Dedifferentiated amniotic fluid mesenchymal stem cell (primary cell): ENCODE measurements around the gene POC1A.

Experiments used
- DNase-seq: peaks from one replicate; pipeline ENCODE4 v3.0.0-alpha.2; 2016; ENCODE audit errors: extremely low spot score

Gene POC1A

DNA sequence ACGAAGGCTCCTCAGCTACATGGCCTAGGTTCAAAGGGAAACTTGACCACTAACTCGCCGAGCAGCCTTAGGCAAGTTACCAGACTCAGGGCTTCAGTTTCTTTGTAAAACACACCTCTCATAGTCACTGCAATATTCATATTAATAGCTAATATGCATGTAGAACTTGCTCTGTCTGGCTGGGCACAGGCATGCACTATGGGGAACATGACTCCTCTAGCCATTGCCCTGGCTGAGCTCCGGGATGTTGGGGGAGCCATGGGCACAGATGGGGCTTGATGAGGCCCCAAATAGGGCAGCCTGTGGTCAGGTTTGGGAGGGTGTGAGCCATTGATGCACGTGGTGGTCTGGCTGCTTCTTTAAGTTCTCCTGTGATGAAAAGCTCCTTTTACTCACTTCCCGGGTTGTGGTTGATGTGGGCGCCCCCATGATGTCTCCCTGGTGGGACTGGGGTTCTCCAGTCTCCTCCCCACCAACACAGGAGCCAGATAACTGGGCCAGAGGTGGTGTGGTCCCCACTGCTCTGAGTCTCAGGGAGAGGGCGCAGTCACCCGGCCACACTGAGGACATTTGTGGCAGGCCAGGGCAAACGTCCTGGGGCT, 68.4 kb downstream of the POC1A start:
- no peak for DNase-seq

DNA sequence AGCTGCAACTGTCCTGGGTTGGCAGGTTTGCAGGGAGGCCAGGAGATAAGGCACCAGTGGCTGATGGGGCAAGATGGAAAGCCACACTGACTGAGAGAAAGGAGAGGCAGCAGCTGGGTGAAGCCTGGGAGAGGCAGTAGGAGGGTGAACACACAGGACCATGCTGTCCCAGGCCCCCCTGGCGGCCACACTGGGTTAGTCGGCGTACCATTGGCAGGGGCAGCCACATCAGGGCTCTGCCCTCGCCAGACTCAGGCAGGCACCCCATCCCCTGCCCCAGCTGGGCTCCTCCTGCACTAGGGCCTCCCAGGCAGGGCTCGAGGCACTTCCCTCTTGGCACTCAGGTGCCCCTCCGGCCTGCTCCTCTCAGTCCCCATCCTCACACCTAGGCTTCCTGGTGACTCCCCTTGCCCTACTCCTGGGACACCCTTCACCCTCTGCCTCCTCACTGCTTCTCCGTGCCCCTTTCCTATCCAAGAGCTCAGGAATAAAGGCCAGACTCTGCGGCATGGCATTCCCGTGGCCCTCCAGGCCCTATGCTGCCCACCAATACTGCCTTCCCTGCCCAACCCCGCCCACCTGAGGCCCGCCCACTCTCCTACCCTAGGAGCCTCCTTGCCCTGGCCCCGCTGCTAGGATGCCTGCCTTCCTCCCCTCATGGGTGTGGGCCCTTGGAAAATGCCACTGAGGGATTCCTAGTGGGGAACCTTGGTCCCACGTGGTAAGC, 69.1 kb downstream of the POC1A start:
- DNase-seq: no peak

DNA sequence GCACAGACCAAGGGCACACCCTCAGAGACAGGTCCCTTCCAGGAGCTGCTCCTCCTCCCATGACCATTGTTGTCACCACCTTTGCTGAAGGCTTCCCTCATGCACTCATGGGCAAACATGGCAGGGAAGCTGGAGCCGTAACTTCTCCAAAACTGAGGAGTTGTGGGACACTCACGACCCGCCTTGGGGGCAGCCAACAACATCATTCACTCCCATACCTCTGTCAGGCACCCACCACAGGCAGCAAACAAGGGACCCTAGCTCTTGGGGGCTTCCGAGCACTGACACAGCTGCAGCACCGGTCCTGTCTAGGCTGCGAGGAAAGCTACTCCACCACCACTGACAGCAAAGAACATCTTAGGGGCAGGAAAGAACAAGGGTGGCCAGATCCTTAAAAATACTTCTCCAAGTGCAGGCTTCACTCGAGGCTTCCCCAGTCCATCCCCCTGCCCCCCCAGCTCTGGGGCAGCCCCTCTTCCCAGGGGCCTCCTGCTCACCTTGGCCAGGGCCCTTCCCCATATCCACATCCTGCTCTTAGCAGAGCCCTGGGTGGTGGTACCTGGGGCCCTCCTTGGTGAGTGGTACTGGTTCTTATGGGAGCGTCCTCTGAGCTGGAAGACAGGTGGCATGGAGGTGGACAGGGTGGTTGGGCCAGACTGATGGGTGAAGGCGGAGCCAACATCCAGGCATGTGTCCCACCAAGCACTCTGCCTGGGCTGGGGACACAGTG, 69.8 kb downstream of the POC1A start:
- no peak for DNase-seq

DNA sequence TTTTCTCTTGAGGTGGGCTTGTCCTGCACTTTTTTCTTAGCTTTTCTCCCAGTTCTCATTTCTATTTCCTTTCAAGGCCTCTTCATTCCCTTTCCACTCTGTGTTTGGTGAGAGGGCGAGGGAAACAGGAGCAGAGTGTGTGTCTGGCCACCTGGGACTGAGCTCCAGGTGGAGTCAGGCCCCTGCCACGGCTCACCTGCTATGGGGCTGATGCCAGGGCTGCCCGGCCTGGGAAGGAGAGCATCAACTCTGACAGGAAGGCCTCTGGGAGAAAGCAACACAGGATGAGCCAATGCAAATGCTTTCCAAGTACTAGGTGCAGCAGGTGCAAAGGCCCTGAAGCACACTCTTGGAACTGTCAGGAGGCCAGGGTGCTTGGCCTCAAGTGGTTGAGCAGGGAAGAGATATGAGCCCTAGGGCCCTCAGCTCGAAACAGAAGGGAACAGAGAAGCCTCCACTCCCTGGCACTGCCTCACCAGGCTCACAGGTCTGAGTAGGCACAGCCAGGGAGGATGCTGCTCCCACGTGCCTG, 70.6 kb downstream of the POC1A start:
- no peak for DNase-seq

DNA sequence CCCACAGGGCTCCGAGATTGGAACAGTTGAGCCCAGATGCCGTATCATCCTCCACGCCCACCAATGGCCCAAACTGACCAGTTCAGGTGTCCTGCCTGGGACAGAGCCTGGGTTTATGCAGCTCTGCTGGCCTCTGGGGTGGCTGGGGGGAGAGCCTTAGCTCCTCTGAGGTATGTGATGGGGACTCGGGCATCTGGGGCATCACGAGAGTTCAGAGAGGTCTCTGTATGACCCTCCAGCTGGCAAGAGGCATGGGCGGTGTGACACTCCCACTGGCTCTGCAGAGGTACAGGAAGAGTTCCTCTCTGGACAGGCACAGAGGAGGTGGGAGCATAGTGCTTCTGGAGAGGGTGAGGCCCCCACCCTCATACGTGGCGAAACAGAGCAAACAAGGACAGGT, 71.3 kb downstream of the POC1A start:
- DNase-seq: no peak

DNA sequence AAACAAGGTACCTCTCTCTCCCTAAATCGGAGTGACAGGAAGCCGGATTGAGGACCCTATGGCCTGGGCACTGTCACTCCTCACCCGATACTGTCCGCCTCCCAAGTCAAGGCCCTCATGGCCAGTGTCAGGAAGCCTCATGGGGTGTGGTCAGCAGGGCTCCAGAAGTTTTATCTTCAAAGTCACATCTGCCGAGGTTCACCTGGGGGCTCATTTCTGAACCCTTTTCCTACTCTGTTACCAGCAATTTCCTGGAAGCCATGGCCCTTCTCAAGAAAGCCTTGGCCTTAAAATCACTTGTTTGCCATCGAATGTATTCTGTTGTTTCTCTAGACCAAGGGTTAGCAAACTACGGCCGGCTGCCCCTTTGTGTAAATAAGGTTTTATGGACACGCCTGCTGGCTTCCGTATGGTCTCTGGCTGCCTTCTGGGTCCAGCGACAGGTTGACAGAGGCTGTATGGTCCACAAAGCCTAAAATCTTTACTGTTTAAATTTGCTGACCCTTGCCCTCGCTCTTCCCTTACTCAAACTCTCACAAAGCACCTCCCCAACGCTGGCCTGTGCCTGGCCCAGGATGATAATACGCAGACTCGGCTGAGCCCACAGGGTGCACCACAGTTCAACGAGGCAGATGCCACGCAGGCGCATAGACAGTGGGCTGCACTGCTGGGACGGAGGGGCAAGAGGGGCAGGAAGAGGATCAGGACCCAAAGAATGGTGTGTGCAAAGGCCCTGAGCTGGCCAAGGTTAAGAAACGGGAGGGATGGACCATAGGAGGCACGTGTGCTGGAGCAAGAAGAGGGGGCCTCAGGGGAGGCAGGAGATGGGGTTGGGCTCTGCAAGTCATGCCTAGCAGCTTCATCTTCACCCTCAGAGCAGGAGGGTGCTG, 73.1 kb downstream of the POC1A start:
- DNase-seq: no peak

DNA sequence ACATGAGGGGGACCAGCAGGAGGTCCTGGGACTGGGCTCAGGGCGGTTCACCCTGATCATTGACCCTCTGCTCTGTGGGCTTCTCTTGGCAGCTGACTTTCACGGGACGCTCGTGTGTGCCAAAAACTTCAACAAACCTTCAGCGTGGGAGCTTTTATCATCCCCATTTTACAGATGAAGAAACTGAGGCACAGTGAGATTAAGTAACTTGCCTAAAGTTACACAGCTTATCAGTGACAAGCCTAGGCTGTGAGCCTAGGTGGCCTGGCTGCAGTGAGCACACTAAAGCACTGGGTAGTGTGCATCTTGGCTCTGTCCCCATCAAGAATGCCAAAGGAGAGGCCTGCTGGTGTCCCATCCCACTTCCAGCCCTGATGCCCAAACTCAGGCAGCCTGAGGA, 74.3 kb downstream of the POC1A start:
- DNase-seq: no peak

DNA sequence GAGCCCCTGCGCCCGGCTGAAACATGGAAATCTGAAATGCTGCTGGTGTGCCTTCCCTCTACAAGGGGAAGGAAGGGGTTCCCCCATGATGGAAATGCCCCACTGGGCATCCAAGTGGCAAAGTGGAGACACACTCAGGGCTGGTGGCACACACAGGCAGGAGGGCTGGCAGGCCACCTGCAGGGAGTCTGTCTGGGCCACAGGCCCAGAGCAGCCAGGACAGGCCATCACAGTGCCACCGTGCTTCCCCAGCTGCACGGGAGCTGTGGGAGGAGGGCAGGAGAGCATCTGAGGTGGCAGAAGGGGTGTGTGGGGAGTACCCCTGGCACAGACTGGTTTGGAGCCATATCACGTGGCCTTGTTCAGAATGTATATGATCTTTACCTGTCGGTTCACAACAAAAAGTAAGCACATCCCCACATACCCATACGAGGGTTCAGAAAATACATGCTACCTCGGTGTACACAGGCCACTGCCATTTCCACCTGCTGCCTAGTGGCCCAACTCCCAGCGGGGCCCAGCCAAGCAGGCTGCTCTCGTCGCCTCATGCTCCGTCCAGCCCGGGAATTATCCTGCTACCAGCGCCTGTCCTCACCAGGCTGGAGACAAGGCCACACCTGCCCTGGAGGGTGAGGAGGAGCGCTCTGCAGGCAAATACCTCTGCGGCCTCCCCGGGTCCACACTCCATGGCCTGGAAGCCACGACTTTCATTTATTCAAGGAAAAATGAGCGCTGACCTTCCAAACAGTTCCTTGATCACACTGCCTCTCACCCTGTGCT, 75.3 kb downstream of the POC1A start:
- no peak for DNase-seq

DNA sequence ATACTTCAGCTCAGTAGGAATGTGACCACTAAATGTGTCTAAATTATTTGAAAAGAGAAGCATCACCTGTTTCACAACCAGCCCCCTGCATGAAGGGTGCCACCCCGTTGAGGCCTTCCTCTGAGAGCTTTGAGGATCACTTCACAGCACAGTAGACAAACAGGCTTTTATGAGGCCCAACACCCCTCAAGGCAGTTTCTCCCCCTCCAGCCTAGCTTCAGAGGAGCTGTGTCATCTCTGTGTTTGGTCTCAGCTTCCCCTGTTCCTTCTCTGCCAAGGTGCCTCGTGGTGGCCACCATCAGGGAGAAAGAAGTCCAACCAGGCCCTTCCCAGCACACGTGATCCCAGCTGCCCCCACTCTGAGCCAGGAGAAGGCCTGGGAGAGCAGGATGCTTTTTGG, 76.3 kb downstream of the POC1A start:
- DNase-seq: no peak

DNA sequence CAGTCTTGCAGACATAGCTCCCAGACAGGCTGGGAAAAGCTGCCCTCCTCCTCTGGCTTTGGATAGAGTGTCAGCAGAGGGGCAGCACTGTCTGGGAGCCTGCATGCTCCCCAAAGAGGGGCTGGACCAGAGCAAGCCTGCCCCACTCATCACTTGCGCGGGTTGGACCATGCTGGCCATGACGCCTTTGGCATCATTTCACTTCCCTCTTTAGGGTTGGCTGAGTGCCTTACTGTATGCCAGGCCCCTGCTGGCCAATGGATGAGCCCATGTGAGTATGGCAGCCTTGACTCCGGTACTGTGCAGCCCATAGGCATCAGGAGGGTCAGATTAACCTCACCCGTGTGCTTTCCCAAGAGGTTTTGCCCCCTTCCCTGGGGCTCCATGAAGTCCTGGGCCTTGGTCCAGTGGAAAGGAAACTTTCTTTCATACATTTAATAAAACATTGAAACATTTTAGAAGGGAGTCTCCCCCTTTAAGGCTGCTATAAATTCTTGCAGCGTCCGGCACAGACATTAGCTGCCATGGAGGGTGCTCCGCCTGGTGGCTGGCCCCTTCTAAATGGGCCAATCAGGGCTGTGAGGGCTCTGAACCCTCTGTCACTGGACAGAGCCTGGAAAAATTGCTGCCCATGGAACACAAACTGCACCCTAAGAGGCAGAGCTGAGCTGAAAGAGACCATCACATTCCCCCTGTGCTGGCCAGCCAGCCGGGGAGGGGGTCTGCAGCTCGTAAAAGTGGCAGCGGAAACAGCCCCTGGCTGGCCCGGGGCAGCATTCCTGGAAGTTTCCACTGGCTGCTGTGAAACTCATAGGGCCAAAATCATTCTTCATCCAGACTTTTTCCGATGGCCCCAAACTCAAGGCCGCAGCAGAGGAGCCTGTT, 77.1 kb downstream of the POC1A start:
- no peak for DNase-seq

DNA sequence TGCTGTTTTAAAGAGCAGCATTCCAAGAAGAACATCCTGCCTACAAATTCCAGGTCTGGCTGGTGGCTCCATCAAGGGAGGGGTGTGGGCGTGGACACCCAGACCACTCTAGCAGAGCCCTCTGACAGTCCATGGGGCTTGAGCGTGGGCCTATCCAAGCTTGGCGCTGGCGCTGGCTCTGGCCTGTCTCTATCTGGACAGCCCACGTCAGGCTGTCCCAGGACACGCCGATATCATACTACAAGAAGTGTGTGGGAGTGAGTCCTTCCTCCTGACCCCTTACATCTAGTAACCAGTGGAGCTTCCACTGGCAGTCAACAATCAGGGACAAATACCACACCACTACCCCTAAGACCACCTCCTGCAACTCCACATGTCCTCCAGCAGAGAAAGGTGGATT, 80.7 kb downstream of the POC1A start:
- DNase-seq: no peak

DNA sequence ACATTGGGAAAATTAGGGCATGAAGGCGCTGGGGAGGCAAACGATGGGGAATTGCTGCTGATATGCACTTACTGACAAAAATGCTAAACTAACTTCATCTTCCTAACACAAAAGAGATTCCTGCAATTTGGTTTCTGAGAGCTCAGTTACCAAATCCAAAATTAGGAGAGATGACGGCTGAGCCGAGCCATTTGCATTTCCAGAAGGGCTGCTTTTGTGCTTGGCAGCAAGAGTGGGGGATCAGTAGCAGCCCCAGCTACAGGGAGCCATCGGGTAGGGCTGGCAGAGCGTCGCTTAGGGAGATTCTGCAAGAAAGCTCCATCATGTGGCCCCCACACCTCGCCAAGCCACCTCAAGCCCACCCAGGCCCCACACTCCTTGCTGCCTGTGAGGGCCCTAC, 81.8 kb downstream of the POC1A start:
- no peak for DNase-seq

DNA sequence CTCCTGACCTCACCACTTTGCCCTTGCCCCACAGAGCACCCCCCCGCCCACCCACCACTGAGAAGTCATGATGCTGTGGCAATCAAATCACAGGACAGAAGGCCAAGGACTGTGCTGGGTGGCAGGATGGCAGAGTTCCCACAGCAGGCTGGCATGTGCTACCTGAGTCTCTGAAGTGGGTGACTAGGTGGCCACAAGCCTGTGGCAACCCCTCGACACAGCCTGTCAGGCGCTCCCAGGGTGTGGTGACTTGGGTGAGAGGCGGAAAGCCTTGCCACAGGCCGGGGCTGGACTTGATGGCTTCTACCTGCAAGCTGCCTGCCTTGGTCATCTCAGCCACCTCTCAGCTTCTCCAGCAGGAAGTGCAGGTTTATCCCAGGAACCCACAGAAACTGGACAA, 82.2 kb downstream of the POC1A start:
- DNase-seq: no peak

DNA sequence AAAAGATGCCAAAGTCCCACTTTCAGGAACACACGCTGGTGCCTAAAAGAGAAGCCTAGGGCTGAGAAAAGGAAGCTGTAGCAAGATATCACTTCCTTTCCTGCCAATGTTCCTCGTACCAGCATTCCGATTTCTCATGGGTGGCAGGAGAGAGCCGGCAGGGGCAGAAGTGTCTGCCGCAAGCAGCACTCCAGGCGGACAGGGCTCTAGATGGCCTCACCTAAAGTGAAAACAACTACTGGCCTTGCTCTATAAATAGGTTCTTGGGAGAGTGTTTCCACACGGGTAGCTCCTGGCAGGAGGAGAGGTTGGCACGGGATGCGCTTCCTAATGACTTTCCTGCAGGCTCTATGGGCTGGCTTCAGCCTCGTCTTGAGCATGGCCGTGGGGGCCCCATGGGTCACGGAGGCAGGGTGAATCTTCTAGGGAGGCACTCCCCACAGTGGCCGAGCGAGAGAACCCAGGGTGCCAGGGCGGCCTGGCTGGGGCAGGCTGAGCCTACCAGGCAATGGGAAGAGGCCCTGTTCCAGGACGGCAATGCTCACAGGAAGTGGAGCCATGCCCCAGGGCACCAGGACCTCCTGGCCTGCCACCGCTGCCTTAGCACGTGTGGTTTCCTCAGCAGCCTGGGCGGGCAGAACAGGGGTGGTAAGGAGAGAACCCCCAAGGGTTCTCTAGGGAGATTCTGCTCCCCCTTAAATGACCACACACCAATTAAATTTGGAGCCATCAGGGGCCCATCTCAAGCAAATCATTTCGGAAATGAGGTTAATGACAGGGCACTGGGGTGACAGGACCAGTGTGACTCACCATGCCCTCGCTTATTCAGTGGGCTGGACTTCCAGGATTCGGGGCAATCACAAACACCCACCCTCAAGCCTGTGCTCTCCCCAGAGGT, 83.2 kb downstream of the POC1A start:
- DNase-seq: no peak

DNA sequence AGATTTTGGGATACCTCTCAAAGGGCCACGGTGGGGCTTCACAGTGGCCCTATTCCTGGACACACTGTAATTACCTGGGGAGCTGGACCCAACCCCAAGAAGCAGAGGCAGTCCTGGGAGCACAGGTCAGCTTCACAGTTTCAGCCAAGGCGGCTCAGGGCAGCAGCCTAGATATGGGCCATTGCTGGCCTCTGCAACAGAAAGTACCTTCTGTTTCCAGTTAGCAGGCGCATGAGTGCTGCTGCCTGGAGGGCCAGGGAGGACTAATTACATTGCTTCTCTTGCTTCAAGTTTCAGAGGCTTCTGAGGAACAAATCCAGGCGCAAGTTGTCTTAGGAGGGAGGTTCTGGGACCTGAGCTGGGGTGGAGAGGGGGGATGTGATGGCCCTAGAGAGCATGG, 84.4 kb downstream of the POC1A start:
- no peak for DNase-seq

DNA sequence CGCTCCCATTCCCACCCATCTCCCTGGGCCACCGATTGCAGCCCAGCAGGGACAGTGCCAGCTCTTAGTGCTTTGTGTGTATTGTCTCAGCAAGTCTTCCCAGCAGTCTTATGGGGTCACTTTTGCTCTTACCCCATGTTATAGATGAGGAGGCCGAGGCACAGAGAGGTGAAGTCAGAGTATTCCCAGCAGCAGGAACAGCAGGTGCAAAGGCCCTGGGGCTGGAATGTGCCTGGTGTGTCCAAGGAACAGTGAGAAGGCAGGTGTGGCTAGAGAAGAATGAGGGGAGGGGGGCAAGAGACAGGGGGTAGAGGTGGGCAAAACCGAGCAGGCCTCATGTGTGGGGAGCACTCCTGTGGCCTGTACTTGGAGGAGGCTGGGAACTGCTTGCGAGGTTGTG, 85.1 kb downstream of the POC1A start:
- no peak for DNase-seq

DNA sequence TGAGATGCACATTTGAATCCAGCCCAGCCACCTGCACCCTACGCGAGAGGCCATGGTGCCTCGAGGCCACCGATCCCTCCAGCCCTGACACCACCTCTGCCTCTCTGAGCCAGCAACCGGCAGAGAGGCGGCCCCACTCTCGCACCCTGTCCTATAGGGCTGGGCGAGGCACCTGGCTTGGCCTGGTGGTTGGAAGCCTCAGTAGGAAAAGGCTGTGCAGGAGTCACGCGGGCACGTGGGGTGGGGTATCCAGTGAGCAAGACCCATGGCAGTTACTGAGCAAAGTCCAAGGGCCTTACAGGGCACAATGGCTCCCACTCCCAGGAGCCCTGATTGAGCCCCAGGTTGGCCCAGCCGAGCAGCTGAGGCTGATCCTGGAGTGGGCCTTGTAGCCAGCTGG, 85.5 kb downstream of the POC1A start:
- no peak for DNase-seq

DNA sequence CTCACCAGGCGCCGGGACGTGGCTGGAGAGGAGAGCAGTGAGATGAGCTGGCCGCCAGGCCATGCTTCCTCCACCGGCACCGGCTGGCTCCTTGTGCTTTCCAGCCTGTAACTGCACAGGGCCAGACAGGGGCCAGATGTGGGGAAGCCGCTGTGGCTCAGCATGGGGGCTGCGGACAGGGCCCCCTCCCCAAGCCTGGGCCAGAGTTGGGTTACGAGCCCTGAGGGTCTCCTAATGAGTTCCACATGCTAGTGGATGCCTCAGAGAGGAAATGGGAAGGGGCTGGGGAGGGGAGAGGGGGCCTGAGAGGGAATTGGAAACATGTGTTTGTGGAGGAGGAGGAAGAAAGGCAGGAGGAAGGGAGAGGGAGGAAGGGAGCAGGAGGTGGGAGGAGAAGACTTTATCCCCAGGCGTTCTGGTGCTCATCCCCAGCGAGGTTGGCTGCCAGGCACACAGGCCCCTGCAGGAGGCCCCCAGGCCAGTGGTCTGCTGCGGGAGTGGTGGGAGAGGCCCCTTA, 86.1 kb downstream of the POC1A start:
- DNase-seq: no peak

DNA sequence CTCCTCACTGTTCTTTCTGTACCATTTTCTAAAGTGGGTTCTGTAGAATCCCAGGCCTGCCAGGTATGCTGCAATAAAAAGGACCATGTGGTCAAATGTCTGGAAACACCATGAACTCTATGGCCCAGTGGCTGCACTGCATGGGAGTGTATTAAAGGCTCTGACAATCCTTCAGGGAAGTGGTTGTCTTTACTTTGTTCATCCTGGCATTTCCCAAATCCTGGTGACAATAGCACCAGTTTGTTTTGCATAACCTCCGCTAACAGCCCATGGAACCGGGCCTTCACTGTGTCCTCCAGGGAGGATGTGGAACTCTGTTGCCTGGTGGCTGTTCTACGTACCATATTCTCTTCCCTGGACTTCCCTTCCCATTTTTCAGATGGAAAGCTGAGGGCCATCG, 86.7 kb downstream of the POC1A start:
- DNase-seq: no peak
